ENCODE results near the gene KRT23. TPM values are rescaled to one million over a fixed set of nuclear protein-coding genes. Genes with fewer than 3 reads are reported as not detected.

KRT23 gene
- total RNA-seq, 1 experiment from 2014 or later = 19.0 TPM

Other genes starting within 250 kb of the KRT23 start
- not detected for gene KRT24, start 233.9 kb downstream of the KRT23 start, total RNA-seq (2021; ENCODE audit: unreplicated experiment)
- gene KRT25, start 182.3 kb downstream of the KRT23 start, total RNA-seq (2021; ENCODE audit: unreplicated experiment) = not detected
- gene KRT26, start 165.4 kb downstream of the KRT23 start, total RNA-seq (2021; ENCODE audit: unreplicated experiment) = not detected
- gene KRT27, start 155.1 kb downstream of the KRT23 start, total RNA-seq (2021; ENCODE audit: unreplicated experiment) = not detected
- gene KRT28, start 137.7 kb downstream of the KRT23 start, total RNA-seq (2021; ENCODE audit: unreplicated experiment) = not detected
- gene KRT10, start 115.0 kb downstream of the KRT23 start, total RNA-seq (2021; ENCODE audit: unreplicated experiment) = 62.3 TPM
- not detected for gene KRT12, start 70.4 kb downstream of the KRT23 start, total RNA-seq (2021; ENCODE audit: unreplicated experiment)
- gene KRT20, start 52.4 kb downstream of the KRT23 start, total RNA-seq (2021; ENCODE audit: unreplicated experiment) = 1.5 TPM
- gene KRT39, start 29.3 kb upstream of the KRT23 start, total RNA-seq (2021; ENCODE audit: unreplicated experiment) = not detected
- gene KRT40, start 46.7 kb upstream of the KRT23 start, total RNA-seq (2021; ENCODE audit: unreplicated experiment) = not detected
- gene KRTAP3-3, start 56.5 kb upstream of the KRT23 start, total RNA-seq (2021; ENCODE audit: unreplicated experiment) = not detected
- not detected for gene KRTAP3-2, start 62.3 kb upstream of the KRT23 start, total RNA-seq (2021; ENCODE audit: unreplicated experiment)
- gene KRTAP3-1, start 71.5 kb upstream of the KRT23 start, total RNA-seq (2021; ENCODE audit: unreplicated experiment) = not detected
- gene KRTAP1-5, start 89.6 kb upstream of the KRT23 start, total RNA-seq (2021; ENCODE audit: unreplicated experiment) = not detected
- gene KRTAP1-4, start 92.5 kb upstream of the KRT23 start, total RNA-seq (2021; ENCODE audit: unreplicated experiment) = not detected
- not detected for gene KRTAP1-3, start 97.2 kb upstream of the KRT23 start, total RNA-seq (2021; ENCODE audit: unreplicated experiment)
- gene KRTAP1-1, start 103.8 kb upstream of the KRT23 start, total RNA-seq (2021; ENCODE audit: unreplicated experiment) = not detected
- gene KRTAP2-1, start 109.7 kb upstream of the KRT23 start, total RNA-seq (2021; ENCODE audit: unreplicated experiment) = not detected
- 1.2 TPM for gene KRTAP2-2, start 117.6 kb upstream of the KRT23 start, total RNA-seq (2021; ENCODE audit: unreplicated experiment)
- gene KRTAP2-3, start 122.5 kb upstream of the KRT23 start, total RNA-seq (2021; ENCODE audit: unreplicated experiment) = 6.3 TPM
- 0.76 TPM for gene KRTAP2-4, start 128.2 kb upstream of the KRT23 start, total RNA-seq (2021; ENCODE audit: unreplicated experiment)
- gene KRTAP4-7, start 146.5 kb upstream of the KRT23 start, total RNA-seq (2021; ENCODE audit: unreplicated experiment) = not detected
- not detected for gene KRTAP4-8, start 160.5 kb upstream of the KRT23 start, total RNA-seq (2021; ENCODE audit: unreplicated experiment)
- gene KRTAP4-16, start 164.6 kb upstream of the KRT23 start, total RNA-seq (2021; ENCODE audit: unreplicated experiment) = not detected
- not detected for gene KRTAP4-9, start 167.7 kb upstream of the KRT23 start, total RNA-seq (2021; ENCODE audit: unreplicated experiment)
- gene KRTAP4-11, start 180.7 kb upstream of the KRT23 start, total RNA-seq (2021; ENCODE audit: unreplicated experiment) = not detected
- not detected for gene KRTAP4-12, start 186.5 kb upstream of the KRT23 start, total RNA-seq (2021; ENCODE audit: unreplicated experiment)
- not detected for gene KRTAP4-6, start 202.9 kb upstream of the KRT23 start, total RNA-seq (2021; ENCODE audit: unreplicated experiment)
- gene KRTAP4-5, start 212.2 kb upstream of the KRT23 start, total RNA-seq (2021; ENCODE audit: unreplicated experiment) = not detected
- gene KRTAP4-4, start 223.1 kb upstream of the KRT23 start, total RNA-seq (2021; ENCODE audit: unreplicated experiment) = not detected
- gene KRTAP4-3, start 230.6 kb upstream of the KRT23 start, total RNA-seq (2021; ENCODE audit: unreplicated experiment) = not detected
- not detected for gene KRTAP4-2, start 240.6 kb upstream of the KRT23 start, total RNA-seq (2021; ENCODE audit: unreplicated experiment)
- gene KRTAP4-1, start 247.3 kb upstream of the KRT23 start, total RNA-seq (2021; ENCODE audit: unreplicated experiment) = not detected

All from HCT116 (cell line).